IPS DF 4.7 (cell line): ENCODE measurements around the gene MAGEA6.
"Not testable (repeated sequence)": the region's sequence is repeated elsewhere in the genome, so short reads cannot be mapped to it uniquely, and the experiment has no call there.

ENCODE experiments used
- DNase-seq: peaks from one replicate; pipeline ENCODE4 v3.0.0-alpha.2; 2013; ENCODE audit warnings: low spot score; ENCODE audit errors: extremely low read depth

The MAGEA6 gene

DNA sequence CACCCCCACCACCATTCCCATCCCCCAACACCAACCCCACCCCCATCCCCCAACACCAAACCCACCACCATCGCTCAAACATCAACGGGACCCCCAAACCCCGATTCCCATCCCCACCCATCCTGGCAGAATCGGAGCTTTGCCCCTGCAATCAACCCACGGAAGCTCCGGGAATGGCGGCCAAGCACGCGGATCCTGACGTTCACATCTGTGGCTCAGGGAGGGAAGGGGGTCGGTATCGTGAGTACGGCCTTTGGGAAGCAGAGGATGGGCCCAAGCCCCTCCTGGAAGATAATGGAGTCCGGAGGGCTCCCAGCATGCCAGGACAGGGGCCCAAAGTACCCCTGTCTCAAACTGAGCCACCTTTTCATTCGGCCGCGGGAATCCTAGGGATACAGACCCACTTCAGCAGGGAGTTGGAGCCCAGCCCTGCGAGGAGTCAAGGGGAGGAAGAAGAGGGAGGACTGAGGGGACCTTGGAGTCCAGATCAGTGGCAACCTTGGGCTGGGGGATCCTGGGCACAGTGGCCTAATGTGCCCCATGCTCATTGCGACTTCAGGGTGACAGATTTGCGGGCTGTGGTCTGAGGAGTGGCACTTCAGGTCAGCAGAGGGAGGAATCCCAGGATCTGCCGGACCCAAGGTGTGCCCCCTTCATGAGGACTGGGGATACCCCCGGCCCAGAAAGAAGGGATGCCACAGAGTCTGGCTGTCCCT, 35.2 kb downstream of the MAGEA6 start:
- not testable (repeated sequence) for DNase-seq

- DNase-seq = no peak
Observed at GRCh38 chrX:152733261-152733975, 36.1 kb downstream of the MAGEA6 start, which contains the start of the genes CSAG1 and MAGEA12. Gene CSAG1, minus strand, starts transcription at chrX:152733721. Its CDS starts 1,261 bp downstream, at chrX:152732460. Gene MAGEA12, plus strand, starts transcription at chrX:152733757. Its CDS starts 2,405 bp downstream, at chrX:152736162.

GRCh38 chrX:152725409-152725808, 44.1 kb downstream of the MAGEA6 start:
- no peak for DNase-seq
